K562 (cell line): ENCODE data around the gene CTDSPL2. TPM values are rescaled to one million over a fixed set of nuclear protein-coding genes. Genes with fewer than 3 reads are reported as not detected.

Experiments
- ATF7 ChIP-seq: fragments of 450-650 bp; IDR thresholded peaks from 2 replicates; pipeline ENCODE4 v1.7.1; 2014; ENCODE audit warnings: mild to moderate bottlenecking, moderate library complexity
- BRCA1 ChIP-seq, 2 experiments: fragments of 450-650 bp in 1 of 2; sonication (generic) in 1 of 2; formaldehyde crosslinking in 1 of 2; IDR thresholded peaks; 2 replicates each; pipeline versions ENCODE4 v1.5.0 to v1.6.1; 2017 to 2020; ENCODE audit warnings: mild to moderate bottlenecking in 1 of 2, missing genetic modification reagents in 1 of 2
- LARP7 ChIP-seq: fragments of 450-650 bp; IDR thresholded peaks from 2 replicates; pipeline ENCODE4 v1.6.1; 2016
- MAFK ChIP-seq: IDR thresholded peaks from 2 replicates; pipeline ENCODE4 v1.6.1; 2011; ENCODE audit warnings: low read length, improper control_type of control experiment
- MLLT1 ChIP-seq, 2 experiments: fragments of 450-650 bp; IDR thresholded peaks; 2 replicates each; pipeline ENCODE4 v1.6.1; 2016
- POLR2B ChIP-seq: fragments of 450-650 bp; IDR thresholded peaks from 2 replicates; pipeline ENCODE4 v1.6.1; 2018; ENCODE audit warnings: low read depth; ENCODE audit not compliant: partially characterized antibody
- PREB ChIP-seq: sonication (generic); formaldehyde crosslinking; IDR thresholded peaks from 2 replicates; pipeline ENCODE4 v1.8.1; 2023; ENCODE audit warnings: mild to moderate bottlenecking, missing genetic modification reagents
- RBM39 ChIP-seq: fragments of 200-400 bp; formaldehyde crosslinking; optimal IDR thresholded peaks from 2 replicates; pipeline ENCODE3; 2018; ENCODE audit warnings: low read depth, low read length
- SMAD1 ChIP-seq: fragments of 150-350 bp; IDR thresholded peaks from 2 replicates; pipeline ENCODE4 v1.6.1; 2014; ENCODE audit warnings: low read length, low read depth; ENCODE audit not compliant: partially characterized antibody
- STAT6 ChIP-seq: sonication (generic); formaldehyde crosslinking; IDR thresholded peaks from 2 replicates; pipeline ENCODE4 v1.8.1; 2023; ENCODE audit warnings: mild to moderate bottlenecking, missing genetic modification reagents
- TCF15 ChIP-seq: fragments of 250-450 bp; sonication (Bioruptor Pico); IDR thresholded peaks from 2 replicates; pipeline ENCODE4 v1.8.0; 2022; ENCODE audit warnings: moderate library complexity, mild to moderate bottlenecking, inconsistent platforms
- ZBTB33 ChIP-seq: sonication (generic); formaldehyde crosslinking; IDR thresholded peaks from 2 replicates; pipeline ENCODE4 v1.8.1; 2023; ENCODE audit warnings: mild to moderate bottlenecking, missing genetic modification reagents
- ZBTB43 ChIP-seq: sonication (generic); formaldehyde crosslinking; IDR thresholded peaks from 2 replicates; pipeline ENCODE4 v1.8.0; 2023; ENCODE audit warnings: mild to moderate bottlenecking, missing genetic modification reagents
- ZFP36 ChIP-seq: fragments of 150-350 bp; IDR thresholded peaks from 2 replicates; pipeline ENCODE4 v1.6.1; 2018; ENCODE audit warnings: low read length, low read depth; ENCODE audit not compliant: partially characterized antibody
- ZNF124 ChIP-seq: sonication (generic); formaldehyde crosslinking; IDR thresholded peaks from 2 replicates; pipeline ENCODE4 v1.8.1; 2022; ENCODE audit warnings: missing genetic modification reagents
- ZNF143 ChIP-seq: sonication (generic); formaldehyde crosslinking; IDR thresholded peaks from 2 replicates; pipeline ENCODE4 v1.9.0; 2022; ENCODE audit warnings: mild to moderate bottlenecking, missing genetic modification reagents
- ZNF696 ChIP-seq: fragments of 250-450 bp; sonication (Bioruptor Pico); conservative IDR thresholded peaks from 2 replicates; pipeline ENCODE4 v1.4.0; 2020; ENCODE audit warnings: mild to moderate bottlenecking, moderate library complexity
- polyA plus RNA-seq, 8 experiments: library from polyadenylated mRNA; depleted of rRNA in 4 of 8; stranded (reverse) in 5 of 8; unstranded in 3 of 8; fragments of >200 nt; fragmentation: Nextera tagmentation in 2 of 8; fragmentation: Illumina TruSeq in 1 of 8; extraction: Ambion mirVana in 2 of 8; extraction: Trizol in 1 of 8; gene quantifications; 2 replicates each; pipeline versions ENCODE4 v1.2.1 to v1.2.3, GENCODE V29; 2011 to 2014; ENCODE audit warnings: inconsistent platforms in 1 of 8, missing spikeins in 1 of 8
- total RNA-seq, 7 experiments: library from RNA; depleted of rRNA in 6 of 7; stranded (reverse); fragments of >200 nt in 6 of 7; fragmentation: Illumina TruSeq in 2 of 7; extraction: Trizol in 2 of 7; gene quantifications; 2 replicates each; pipeline versions ENCODE4 v1.2.1 to v1.2.3, GENCODE V29; 2011 to 2021; ENCODE audit warnings: low replicate concordance in 1 of 7
- TF ChIP-seq, protein P1 (sequence below): sonication (generic); formaldehyde crosslinking; IDR thresholded peaks from 2 replicates; pipeline ENCODE4 v1.8.0; 2022; ENCODE audit warnings: mild to moderate bottlenecking, missing genetic modification reagents

The CTDSPL2 gene
- total and polyA plus RNA-seq, 9 of the 15 experiments (the other 6 are each of a cell fraction or from before 2014, with no cell fraction given) = 16.8 to 79.0 (median 53.1) TPM

- TF ChIP-seq MAFK (no peak), PREB (CRISPR knock-in tag) (no peak), ZNF124 (no peak), ZFP36 (no peak), RBM39 (no peak), ZBTB33 (CRISPR knock-in tag) (no peak), POLR2B (peak; percentile 25), STAT6 (CRISPR knock-in tag) (no peak), TCF15 (CRISPR knock-in tag) (no peak), ZNF696 (no peak), ATF7 (no peak), LARP7 (no peak), SMAD1 (no peak), BRCA1 (IDR thresholded peaks at IDR 0.05) (no peak), BRCA1 (CRISPR knock-in tag; IDR thresholded peaks at IDR 0.05) (no peak), MLLT1 (IDR thresholded peaks at IDR 0.05) (no peak), ZBTB43 (CRISPR knock-in tag) (no peak), ZNF143 (CRISPR knock-in tag) (no peak)
- TF ChIP-seq, protein P1, sequence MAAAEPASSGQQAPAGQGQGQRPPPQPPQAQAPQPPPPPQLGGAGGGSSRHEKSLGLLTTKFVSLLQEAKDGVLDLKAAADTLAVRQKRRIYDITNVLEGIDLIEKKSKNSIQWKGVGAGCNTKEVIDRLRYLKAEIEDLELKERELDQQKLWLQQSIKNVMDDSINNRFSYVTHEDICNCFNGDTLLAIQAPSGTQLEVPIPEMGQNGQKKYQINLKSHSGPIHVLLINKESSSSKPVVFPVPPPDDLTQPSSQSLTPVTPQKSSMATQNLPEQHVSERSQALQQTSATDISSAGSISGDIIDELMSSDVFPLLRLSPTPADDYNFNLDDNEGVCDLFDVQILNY (CRISPR knock-in tag) = no peak
Observed at GRCh38 chr15:44565387-44566154, 138.1 kb downstream of the CTDSPL2 start (continued).
